Adrenal gland (tissue), 5 donors: ENCODE results near the gene R3HDM4.

Experiments used
- CTCF ChIP-seq, 6 experiments: fragments of 450-650 bp in 4 of 6; fragments of 200-600 bp in 2 of 6; sonication (generic) in 1 of 6; IDR thresholded peaks; 1 replicate in 5 of 6; 2 replicates in 1 of 6; pipeline versions ENCODE4 v1.5.1 to v1.8.0; 2016 to 2021; ENCODE audit warnings: antibody characterized with exemption in 6 of 6, mild to moderate bottlenecking in 2 of 6, moderate library complexity in 1 of 6
- POLR2A ChIP-seq, 2 donors: fragments of 450-650 bp; IDR thresholded peaks; one replicate each; pipeline ENCODE4 v1.6.1; 2017; ENCODE audit warnings: antibody characterized with exemption in 2 of 2, mild to moderate bottlenecking in 2 of 2, moderate library complexity in 1 of 2
- donor health status: DM: no; HTN: no; CAD: no.

- TF ChIP-seq CTCF (IDR thresholded peaks at IDR 0.05), result no peak
- no peak for TF ChIP-seq POLR2A (IDR thresholded peaks at IDR 0.05)
Measured at GRCh38 chr19:887072-887471, 25.9 kb downstream of the R3HDM4 start.
